ENCODE results near the gene CC2D2B.

Gene CC2D2B, protein sequence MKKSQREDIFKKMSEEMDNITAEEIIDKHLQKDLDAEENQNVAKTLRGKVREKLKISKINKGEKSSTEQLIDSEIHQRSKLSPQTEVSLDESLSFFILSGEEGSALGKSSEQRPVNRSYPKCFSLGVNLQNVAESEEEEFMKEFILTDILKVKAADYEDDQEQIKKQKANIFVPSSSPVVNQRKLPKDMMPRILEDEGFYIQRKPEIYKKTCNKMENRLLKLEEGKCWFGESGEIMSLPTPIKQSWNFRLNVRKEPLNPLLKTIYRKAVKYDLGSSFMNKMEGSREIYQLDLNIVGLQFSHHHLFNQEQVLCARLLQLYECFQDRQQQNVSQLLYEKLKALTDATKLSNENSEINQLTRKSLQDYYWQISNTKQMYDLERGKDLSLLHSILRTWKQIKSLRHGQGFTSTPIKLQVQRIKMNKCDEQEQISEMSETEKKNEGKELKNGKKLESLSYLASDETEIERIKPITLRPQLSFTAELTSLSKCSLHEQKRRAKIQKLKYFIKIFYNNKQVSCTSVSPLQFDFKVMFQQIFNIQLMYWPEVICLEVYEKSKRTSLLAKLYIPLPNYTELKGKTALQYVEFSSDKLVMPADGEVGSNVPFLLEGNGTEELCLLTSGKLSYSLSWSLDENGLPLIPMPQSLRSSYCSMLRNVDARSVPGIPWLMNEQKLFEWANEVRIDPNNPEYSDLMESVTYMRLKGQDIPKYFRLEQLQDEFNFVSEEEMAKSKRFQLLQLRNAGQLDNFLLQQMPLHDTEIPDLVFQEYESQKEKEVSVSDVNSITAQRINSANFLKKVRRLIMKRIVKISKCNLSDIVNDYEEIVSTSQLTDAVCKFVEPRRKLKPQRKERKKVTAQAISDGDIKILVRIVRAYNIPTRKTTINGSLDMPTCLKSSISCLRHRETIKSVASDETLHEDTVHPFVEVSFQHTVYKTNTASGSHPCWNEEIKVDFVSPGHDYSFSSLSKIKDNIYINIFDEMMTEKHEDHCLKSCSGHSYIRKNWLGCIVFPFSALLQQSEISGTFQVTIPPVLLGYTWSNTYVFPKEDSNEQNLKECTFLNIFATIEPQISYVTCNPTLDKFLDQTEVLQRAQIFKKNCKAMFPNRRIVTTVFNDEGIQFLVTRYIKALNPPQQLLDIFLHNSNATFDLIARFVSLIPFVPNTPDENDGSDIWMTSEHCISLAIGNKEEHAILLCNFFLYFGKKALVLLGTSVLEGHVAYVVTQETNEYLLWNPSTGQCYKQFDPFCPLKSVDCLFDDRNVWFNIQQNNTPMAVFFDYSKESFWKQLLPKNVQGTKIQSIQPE (N-terminal part only)

DNA sequence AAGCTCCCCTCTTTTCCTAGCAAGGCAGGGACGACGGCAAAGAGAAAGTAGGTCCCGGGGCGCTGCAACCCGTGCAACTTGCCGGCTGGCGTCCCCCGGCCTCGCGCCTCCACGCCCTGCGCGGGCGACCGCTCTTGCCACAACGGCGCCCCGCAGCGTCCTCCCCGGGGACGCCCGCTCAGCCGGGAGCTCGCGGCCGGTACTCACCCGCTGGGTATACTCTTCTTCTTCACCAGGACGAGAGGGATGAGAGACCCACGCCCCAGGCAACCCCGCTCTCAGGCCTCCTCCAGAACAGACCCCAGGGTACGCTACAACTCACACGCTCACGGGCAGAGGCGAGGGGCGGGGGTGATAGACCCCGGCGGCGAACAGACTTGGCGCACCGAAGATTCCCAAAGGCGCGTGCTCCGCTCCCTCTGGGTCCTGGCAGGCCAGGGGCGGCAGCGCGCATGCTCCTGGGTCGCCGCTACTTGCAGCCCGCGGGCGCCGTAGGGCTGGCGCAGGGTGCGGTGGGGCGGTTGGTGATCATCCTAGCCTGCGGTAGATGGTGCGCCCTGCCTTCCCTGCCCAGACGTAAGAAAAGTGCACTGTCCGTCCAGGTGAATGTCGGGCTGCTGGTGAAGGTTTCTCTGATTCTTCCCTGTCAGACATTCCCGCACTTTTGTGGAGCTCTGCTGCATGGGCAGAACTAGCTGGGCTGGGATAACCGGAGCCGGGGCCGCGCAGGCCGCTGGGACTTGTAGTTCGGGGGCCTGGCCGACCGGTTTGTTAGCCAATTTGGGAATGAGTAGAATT is at the start of gene CC2D2B:
Gene CC2D2B (plus strand): TSS at position 520 of the 798 bp plus-strand sequence. CDS start 3,349 bp downstream, outside the sequence.
- H3K9me3 Mint-ChIP-seq, result no peaks in the 10 kb centered on the region
- peaks cover 5% of the 10 kb centered on the region for H3K4me1 Mint-ChIP-seq
- H3K4me3 Mint-ChIP-seq, result peak within 1 kb of the TSS; percentile 91 to 97 (median 95)
- H3K27me3 Mint-ChIP-seq (ENCODE audit: low read depth), result peaks cover 8% of the 10 kb centered on the region
- H3K27ac Mint-ChIP-seq, result peak within 1 kb of the TSS; percentile 86 to 94 (median 93)
- H3K36me3 Mint-ChIP-seq (ENCODE audit: low read depth), result peaks cover 4% of the 10 kb centered on the region
- TF ChIP-seq, protein P1, sequence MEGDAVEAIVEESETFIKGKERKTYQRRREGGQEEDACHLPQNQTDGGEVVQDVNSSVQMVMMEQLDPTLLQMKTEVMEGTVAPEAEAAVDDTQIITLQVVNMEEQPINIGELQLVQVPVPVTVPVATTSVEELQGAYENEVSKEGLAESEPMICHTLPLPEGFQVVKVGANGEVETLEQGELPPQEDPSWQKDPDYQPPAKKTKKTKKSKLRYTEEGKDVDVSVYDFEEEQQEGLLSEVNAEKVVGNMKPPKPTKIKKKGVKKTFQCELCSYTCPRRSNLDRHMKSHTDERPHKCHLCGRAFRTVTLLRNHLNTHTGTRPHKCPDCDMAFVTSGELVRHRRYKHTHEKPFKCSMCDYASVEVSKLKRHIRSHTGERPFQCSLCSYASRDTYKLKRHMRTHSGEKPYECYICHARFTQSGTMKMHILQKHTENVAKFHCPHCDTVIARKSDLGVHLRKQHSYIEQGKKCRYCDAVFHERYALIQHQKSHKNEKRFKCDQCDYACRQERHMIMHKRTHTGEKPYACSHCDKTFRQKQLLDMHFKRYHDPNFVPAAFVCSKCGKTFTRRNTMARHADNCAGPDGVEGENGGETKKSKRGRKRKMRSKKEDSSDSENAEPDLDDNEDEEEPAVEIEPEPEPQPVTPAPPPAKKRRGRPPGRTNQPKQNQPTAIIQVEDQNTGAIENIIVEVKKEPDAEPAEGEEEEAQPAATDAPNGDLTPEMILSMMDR (IDR thresholded peaks at IDR 0.05; ENCODE audit: unreplicated experiment in 3 of 3), result peak in 1 of 3 experiments; percentile 19

DNA sequence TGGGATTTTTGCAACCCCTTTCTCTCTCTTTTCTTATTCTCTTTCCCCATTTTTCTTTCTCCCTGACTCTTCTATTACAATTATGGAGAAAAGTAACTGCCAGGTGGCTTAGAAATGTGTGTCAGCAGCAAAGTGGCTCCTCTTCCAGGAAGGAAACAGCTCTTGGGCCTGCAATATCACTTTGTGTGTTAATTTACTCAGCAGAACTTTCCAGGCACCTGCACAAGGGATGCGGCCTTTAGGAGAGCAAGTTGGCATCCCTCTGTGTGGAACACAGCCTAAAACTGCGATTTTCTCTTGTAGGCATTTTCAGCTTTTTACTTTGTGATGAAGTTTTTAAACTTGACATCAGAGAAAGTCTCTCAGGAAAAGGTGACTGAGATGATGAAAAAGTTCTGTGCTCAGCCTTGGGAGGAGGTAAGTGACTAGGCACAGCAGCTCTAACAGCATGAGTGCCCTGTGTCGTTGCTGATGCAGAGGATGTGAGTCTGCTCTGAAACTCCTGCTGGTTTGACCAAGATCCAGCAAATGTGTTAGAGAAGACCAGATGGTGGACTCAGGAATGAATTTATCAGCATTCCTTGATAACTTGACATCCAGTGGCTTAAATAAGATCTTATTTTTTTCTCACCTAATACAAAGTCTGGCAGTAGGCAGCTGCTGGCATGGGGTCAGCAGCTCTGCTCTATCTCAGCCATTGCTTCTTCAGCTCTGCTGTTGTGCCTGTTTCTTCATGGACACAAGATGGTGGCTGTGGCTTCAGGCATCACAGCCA is 47.4 kb upstream of the CC2D2B start:
- no peak overlapping the region for H3K27ac Mint-ChIP-seq
- H3K36me3 Mint-ChIP-seq (ENCODE audit: low read depth), result no peaks in the 10 kb centered on the region
- H3K27me3 Mint-ChIP-seq (ENCODE audit: low read depth), result no peaks in the 10 kb centered on the region
- peaks cover 4% of the 10 kb centered on the region for H3K4me1 Mint-ChIP-seq
- H3K4me3 Mint-ChIP-seq, result no peak overlapping the region
- TF ChIP-seq, protein P1 (IDR thresholded peaks at IDR 0.05; ENCODE audit: unreplicated experiment in 3 of 3), result no peak
- H3K9me3 Mint-ChIP-seq, result peaks cover 6% of the 10 kb centered on the region

DNA sequence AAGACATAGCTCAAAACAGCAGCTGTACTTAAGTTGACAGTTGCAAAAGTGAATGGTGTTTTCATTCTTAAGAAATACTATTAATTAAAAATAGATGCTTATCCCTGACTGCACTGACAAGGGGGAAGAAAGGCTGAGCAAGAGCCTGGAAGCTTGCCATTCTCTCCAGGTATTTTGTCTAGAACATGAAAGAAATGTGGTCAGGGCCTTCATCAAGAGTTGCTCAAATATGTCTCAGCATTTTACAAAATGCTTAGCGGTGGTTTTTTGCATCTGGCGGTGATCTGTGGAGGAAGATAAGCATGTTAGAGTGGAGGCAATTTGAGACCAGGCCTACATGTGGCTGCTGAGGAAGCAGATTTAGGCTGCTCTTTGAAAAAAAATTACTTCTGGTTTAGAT is 46.4 kb upstream of the CC2D2B start:
- no peaks in the 10 kb centered on the region for H3K27me3 Mint-ChIP-seq (ENCODE audit: low read depth)
- H3K4me3 Mint-ChIP-seq, result no peak overlapping the region
- no peak overlapping the region for H3K27ac Mint-ChIP-seq
- no peaks in the 10 kb centered on the region for H3K36me3 Mint-ChIP-seq (ENCODE audit: low read depth)
- TF ChIP-seq, protein P1 (IDR thresholded peaks at IDR 0.05; ENCODE audit: unreplicated experiment in 3 of 3), result no peak
- peaks cover 4% of the 10 kb centered on the region for H3K4me1 Mint-ChIP-seq
- H3K9me3 Mint-ChIP-seq, result no peaks in the 10 kb centered on the region

DNA sequence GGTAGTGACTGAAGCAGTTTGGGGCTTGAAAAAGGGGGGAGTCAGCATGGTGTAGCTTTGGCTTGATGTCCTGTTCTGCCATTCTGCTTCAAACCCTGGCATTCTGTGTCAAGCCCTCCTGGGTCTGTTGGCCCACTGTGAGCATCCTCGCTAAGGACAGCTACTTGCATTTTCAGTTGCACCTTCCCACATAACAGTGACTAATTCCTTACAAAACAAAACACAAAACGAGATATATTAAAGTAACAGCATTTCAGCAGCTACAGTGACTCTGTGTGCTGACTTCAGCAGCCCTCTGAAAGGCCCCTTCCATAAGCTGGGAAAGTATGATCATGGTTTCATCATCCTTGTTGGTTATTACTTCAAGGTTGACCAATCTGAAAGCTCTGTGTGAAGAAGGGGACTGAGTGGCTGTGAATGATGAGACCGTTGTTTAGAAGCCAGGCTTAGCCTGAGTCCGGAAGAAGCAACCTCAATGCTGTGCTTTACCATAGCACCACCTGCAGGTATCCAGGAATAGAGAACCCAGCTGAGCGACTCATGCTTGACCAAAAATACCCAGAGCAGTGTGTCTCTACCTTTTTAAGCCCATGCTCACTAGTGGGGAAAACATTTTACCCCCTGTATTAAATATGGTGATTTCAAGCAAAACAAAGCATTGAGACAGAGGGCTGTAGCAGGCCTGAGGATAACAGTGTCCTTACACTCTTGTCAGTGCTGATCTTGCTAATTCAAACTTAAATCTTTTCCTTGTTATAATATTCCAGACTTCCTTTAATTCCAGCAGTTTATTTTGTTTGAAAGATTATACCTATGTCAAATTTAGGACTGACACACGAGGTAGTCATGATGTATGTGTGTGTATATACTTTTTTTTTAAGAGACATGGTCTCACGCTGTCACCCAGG is 42.6 kb upstream of the CC2D2B start:
- Mint-ChIP-seq H3K27ac (peak overlapping the region in 1 of 3 experiments; percentile 62), H3K27me3 (ENCODE audit: low read depth) (no peaks in the 10 kb centered on the region), H3K4me3 (no peak overlapping the region), H3K9me3 (no peaks in the 10 kb centered on the region), H3K36me3 (ENCODE audit: low read depth) (no peaks in the 10 kb centered on the region), H3K4me1 (peaks cover 4% of the 10 kb centered on the region)
- TF ChIP-seq, protein P1 (IDR thresholded peaks at IDR 0.05; ENCODE audit: unreplicated experiment in 3 of 3), result peak; percentile 62 to 67 (median 63)
